GM18868 (cell line): ENCODE results near the gene CDK11B.

Experiments used
- ATAC-seq: cut with Tn5 transposase; IDR thresholded peaks from one replicate; pipeline ENCODE4 v1.9.1; 2021; ENCODE audit warnings: mild to moderate bottlenecking, moderate library complexity; ENCODE audit not compliant: unreplicated experiment

CDK11B gene

DNA sequence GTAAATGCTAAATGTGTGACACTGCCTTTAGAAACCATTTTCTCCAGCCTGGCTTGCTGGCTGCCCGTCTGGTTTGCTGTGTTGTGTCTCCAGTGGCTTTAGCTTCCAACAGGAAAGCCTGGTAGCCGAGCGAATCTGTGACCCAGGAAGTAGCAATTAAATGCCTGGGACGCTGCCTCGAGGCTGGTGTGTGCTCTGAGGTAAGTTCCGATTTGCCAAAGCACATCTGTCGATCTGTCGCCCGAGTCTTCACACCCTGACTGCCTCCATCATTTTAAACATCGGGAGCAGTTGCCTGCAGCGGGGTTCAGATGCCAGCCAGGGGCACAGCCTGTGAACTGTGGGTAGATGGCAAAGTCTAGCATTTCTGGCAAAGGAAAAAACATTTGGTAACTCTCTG lies 41.3 kb downstream of the CDK11B start:
- ATAC-seq = no peak

DNA sequence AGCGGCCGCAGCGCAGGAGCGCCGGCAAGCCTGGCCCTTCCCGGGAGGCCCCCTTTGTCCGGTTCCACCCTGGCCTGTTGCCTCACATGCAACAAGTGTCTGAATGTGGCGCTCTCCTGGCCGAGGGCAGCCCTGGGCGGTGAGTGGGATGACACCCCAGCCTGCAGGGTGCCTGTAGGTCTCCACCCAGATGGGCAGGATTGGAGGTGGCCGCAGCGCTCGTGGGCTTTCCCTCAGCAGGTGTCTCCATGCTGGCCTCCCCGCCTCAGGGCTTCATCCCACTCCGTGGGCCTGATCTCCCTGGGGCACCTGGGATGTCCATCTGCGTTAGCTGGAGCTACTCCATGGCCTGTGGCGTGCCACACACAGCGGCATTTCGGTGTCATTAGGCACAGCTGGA lies 42.0 kb downstream of the CDK11B start:
- ATAC-seq = no peak

DNA sequence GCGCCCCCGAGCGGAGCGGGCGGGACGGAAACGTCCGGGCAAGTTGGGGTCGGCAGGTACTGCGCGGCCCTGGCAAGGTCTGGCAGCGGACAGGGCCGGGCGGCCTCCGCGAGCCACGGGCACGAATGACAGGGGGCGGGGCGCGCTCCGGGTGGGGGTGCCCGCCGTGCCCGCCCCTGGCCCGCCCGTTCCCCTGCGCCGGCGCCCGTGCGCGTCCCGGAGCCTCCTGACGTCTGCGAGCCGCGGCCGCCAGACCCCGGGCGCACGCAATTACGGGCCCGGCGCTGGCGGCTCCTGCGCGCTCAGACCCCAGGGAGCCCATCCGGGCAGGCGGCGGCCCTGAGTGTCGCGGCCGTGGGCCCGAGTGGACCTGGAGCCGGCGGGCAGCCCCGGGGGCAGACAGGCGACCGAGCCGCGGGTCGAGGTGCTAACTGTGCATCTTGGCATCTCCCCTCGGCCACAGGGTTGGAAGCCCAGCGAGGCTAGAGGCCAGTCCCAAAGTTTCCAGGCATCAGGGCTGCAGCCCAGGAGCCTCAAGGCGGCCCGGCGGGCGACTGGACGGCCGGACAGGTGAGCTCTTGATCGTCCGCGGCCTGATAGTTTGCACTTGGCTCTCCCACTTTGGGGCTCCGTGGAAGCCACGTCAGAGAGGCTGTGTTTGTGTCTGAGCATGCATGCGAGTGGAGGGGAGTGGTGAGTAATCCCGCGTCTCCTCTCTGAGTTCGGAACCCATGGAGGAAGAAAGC lies 42.6 kb downstream of the CDK11B start:
- peak; percentile 19 for ATAC-seq

DNA sequence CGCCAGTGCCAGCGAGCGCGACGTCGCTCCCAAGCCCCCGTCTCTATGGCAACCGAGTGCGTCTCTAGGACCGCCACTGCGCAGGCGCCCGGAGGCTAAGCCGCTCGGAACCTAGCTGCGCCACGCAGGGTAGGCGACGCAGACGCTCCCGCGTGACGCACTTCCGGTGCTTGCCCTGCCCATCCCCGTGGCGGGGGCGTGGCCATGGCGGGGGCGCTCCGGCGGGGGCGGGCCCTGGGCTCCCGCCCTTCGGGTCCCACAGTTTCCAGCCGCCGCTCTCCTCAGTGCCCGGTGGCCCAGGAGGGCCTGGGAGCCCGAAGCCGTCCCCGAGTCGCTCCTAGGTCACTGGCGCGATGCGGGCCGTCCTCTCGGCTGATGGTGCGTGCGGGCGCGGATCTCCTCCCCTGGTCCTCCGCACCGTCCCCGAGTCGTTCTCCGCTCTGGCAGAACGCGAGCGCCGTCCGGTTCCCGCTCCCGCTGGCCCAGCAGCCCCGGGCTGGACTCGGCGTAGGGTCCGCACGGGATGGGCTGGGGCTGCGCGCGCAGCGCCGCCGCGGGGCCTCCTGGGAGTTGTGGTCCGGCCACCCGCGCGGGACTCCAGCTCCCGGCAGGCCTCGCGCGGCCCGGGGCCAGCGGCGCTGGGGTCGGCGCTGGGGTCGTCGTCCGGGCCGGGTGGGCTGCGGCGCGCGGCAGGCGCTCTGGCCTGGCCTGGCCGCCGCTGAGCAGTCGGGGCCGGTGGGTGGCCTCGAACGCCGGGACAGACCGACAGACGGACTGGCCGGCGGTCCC lies 43.4 kb downstream of the CDK11B start, which contains the start of gene MIB2:
Gene MIB2, plus strand, starts transcription at position 245 of the 789 bp plus-strand sequence. CDS start 7,953 bp downstream, outside the sequence.
- ATAC-seq = peak; percentile 84

DNA sequence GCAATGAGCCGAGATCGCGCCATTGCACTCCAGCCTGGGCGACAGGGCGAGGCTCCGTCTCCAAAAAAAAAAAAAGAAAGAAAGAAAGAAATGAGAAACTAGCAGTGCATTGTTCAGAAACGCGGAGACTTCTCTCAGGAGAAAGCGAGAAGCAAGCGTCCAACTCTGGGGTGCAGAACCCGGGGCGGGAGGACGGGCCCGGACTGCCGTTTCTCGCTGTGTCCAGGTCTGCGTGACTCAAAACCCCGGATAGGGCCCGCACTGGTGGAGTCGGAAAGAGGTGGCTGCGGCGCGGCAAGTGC lies 43.9 kb downstream of the CDK11B start:
- ATAC-seq = no peak

DNA sequence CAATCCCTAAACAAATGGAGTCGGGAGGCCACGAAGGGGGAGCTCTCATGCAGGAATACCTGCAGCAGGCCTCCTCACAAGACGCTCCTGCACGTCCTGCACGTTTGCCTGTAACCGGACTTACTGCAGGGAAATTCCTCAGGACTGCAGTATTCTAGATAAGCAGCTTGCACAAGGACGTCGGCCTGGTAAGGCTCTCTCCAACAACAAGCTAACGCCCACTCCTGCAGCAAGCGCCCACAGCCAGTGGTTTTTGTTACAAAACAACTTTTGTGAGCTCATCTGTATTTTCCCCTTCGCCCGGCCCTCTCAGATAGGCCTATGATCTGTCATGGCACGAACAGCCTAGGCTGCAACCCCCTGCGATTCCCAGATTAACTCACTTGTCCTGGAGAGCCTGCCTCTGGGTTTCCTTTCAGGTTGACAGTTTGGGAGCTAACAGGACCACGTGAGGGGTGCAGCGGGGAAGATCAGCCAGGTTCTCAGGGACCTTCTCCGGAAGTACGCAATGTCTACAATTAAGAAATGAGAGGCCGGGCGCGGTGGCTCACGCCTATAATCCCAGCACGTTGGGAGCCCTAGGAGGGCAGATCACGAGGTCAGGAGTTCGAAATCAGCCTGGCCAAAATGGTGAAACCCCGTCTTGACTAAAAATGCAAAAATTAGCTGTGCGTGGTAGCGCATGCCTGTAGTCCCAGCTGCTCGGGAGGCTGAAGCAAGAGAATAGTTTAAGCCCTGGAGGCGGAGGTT lies 44.4 kb downstream of the CDK11B start:
- ATAC-seq = no peak

DNA sequence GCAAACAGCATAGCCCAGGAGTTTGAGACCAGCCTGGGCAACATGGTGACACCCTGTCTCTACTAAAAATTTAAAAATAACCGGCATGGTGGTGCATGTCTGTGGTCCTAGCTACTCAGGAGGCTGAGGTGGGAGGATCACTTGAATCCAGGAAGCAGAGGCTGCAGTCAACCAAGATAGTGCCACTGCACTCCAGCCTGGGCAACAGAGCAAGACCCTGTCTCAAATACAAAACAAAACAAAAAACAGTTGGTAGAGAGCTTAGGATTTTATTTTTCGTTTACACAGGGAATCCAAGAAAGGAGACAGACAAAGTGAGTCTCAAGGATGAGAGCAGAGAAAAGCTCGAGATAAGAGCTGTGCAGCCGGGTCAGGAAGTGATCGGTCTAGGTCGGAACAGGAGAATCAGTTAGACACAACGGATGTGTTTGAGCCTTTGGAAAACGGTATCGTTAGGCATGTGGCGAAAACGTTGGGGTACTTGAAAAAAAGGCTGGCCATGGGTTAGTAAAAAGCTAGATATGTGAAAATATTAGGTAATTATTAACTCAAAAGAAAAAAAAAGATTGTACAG lies 45.2 kb downstream of the CDK11B start:
- no peak for ATAC-seq

DNA sequence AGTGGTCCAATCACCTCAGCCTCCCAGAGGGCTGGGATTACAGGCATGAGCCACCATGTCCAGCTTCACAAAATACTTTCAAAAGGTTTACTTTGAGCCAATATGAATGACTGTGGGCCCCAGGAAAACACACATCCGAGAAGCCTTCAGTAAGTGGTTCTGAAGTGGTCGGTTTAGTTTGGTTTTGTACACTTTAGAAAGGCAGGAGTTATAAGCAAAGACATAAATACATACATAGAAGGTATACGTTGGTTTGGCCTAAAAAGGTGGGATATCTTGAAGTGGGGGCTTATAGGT lies 46.8 kb downstream of the CDK11B start:
- ATAC-seq = no peak

DNA sequence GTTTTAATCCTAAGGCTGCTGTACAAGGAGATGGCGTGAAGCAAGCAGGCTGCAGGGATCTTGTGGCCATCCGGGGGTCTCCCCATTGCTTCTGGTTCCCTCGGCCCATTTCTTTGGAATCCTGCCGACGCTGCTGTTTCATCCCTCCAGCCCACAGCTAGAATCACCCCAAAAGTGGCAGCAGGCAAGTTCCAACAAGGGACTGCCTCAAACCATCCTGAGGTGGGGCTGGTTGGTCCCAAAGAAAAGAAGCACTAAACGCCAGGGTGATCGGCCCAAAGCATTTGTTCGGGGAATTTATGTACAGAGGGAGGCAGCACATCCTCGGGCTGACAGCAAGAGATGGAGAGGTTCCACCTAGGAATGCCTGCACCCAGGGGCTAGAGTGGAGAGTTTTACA lies 48.0 kb downstream of the CDK11B start:
- ATAC-seq = no peak

DNA sequence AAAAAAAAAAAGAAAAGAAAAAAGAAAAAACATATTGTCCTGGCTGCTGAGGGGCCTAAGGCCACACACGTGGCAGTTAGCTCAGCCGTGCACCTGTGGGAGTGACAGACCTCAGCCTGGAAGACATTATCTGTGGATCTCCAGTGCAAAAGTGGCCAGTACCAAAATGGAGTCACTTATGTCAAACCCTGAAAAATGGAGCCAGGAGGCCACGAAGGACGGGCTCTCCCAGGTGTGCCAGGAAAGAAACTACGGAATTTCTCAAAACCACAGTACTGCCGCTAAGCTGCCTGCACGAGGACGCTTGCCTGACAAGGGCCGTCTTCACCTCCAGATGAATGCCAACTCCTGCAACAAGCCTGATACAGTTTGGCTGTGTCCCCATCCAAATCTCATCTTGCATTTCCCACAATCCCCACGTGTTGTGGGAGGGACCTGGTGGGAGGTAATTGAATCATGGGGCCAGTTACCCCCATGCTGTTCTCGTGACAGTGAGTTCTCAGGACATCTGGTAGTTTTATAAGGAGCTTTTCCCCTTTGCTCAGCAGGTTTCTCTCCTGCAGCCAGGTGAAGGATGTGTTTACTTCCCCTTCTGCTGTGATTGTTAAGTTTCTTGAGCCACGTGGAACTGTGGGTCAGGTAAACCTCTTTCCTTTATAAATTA lies 48.9 kb downstream of the CDK11B start:
- no peak for ATAC-seq

DNA sequence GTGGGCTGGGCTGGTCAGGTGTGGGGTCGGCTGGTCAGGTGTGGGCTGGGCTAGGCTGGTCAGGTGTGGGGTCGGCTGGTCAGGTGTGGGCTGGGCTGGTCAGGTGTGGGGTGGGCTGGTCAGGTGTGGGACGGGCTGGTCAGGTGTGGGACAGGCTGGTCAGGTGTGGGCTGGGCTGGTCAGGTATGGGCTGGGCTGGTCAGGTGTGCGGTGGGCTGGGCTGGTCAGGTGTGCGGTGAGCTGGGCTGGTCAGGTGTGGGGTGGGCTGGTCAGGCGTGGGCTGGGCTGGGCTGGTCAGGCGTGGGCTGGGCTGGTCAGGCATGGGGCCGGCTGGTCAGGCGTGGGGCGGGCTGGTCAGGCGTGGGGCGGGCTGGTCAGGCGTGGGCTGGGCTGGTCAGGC lies 52.6 kb downstream of the CDK11B start:
- ATAC-seq = no peak

DNA sequence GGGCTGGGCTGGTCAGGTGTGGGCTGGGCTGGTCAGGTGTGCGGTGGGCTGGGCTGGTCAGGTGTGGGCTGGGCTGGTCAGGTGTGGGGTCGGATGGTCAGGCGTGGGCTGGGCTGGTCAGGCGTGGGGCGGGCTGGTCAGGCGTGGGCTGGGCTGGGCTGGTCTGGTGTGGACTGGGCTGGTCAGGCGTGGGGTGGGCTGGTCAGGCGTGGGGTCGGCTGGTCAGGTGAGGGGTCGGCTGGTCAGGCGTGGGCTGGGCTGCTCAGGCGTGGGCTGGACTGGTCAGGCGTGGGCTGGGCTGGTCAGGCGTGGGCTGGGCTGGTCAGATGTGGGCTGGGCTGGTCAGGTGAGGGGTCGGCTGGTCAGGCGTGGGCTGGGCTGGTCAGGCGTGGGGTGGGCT lies 53.1 kb downstream of the CDK11B start:
- ATAC-seq = no peak

DNA sequence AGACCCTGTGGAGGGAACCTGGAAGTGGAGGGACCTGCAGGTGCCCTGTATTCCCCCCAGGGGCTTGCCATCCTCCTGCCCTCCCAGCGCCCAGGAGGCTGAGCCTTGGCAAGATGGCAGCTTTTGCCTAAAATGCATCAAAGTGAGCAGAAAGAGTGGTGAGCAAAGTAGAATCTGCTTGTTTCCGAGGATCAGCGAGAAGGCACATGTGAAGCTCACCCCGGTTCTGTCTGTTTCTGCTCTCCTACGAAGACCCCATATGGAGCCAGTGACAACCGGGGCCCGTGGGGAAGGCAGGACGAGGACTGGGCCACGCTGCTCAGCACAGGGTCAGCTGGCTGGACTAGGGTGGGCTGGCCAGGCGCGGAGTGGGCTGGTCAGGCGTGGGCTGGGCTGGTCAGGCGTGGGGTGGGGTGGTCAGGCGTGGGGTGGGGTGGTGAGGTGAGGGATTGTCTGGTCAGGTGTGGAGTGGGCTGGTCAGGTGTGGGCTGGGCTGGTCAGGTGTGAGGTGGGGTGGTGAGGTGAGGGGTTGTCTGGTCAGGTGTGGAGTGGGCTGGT lies 53.7 kb downstream of the CDK11B start:
- ATAC-seq = no peak

DNA sequence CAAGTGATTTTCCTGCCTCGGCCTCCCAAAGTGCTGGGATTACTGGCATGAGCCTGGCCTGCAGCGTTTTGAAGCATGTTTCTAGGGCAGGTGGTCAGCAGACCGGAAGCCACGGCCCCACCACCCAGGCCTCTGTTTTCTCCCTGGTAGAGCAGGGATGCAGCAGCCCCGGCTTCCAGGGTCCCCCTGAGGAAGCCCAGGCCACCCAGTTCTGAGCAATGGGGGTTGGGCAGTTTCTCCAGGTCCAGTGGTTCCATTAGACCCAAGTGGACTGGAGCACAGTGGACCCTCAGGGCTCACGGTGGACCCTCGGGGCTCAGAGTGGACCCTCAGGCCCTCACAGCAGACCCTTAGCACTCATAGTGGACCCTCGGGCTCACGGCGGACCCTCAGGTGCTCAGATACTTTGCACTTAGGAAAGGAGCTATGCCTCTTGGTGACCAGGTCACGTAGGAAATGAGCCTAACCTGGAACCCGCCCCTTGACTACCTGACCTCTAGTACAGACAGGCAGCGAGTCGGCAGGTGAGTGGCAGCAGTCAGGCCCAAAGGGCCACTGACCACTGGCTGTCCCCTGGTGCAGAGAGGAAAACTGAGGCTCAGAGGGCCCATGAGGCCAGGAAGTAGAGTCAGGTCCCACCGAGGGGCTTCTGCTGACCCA lies 54.3 kb downstream of the CDK11B start:
- no peak for ATAC-seq

DNA sequence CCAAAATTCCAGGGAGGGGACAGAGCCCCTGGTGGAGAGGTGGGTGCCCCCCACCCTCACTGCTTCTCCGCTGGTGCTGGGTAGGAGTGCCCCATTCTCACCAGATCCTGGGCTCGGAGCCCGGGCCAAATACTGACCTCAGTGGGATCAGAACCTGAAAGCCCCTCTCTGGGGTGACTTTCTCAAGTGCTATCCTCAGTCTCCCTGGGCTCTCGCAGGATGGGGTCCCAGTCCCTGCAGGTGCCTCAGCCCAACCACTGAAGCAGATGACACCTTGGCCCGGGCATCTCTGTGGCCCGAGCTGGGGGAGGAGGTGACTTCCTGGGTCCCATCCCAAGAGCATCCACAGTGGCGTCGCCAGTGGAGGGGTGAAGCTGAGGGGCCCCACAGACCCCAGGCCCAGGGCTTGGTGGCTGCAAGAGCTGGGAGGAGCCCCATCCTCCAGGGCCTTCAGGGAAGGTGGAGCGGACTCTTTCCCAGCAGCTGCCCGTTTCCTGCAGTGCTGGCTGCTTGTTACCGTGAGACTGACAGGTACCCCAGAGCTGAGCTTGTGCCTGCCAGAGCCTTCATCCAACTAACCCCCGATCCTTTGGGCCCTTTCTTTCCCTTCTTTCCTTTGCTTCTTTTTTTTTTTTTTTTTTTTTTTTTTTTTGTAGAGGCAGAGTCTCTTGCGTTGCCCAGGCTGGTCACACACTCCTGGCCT lies 55.0 kb downstream of the CDK11B start:
- ATAC-seq = no peak

DNA sequence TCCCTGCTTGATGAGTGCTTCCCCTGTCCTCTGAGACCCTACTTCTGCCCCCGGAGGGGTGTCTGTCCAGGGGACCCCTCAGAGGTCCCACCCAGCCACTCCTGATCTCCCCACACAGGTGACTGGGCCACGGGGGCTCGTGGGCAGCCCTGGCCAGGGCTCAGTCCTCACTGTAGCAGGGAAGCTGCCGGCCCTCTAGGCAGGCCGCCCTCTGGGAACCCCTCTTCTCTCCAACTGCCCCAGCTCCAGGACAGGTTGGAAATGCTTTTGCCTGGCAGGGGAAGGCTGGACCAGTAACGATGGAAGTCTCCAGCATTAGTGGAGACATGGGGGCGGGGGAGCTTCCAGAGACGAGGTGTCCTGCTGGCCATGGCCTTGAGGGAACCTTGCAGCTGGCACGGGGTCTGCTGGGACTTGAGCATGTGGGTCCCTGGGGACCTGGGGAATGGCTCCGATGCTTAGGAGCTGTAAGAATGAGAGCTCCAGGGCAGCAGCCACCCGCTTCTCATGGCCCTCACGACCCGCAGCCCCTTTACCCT lies 55.8 kb downstream of the CDK11B start:
- no peak for ATAC-seq

DNA sequence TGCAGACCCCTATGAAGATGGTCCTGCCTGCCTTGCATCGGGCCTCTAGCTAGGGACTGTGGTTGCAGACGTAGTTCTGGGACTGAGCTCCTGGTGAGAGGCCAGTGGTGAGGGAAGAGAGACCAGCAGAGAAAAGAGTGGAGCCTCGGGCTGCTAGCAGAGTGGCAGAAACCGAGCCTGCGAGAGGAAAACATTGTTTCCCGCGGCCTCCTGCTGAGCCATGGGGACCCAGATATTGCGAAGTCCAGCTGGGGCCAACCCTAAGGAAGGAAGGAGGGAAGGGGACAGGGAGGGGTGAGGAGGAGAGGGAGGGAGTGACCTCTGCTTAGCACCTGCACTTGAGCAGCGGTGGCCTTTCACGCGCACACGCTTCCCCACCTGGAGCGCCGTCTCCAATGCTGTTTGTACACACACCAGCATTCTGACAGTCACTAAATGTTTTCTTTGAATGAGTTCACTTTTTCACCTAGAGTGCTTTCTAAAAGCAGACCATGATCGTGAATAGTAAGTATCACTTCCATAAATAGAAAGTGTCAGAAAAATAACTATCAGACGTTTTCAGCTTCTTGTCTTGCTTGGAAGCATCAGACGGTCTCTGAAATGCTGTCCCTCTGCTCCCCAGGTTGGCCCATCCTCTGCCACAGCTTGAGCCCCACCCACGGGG lies 56.4 kb downstream of the CDK11B start:
- ATAC-seq = no peak

DNA sequence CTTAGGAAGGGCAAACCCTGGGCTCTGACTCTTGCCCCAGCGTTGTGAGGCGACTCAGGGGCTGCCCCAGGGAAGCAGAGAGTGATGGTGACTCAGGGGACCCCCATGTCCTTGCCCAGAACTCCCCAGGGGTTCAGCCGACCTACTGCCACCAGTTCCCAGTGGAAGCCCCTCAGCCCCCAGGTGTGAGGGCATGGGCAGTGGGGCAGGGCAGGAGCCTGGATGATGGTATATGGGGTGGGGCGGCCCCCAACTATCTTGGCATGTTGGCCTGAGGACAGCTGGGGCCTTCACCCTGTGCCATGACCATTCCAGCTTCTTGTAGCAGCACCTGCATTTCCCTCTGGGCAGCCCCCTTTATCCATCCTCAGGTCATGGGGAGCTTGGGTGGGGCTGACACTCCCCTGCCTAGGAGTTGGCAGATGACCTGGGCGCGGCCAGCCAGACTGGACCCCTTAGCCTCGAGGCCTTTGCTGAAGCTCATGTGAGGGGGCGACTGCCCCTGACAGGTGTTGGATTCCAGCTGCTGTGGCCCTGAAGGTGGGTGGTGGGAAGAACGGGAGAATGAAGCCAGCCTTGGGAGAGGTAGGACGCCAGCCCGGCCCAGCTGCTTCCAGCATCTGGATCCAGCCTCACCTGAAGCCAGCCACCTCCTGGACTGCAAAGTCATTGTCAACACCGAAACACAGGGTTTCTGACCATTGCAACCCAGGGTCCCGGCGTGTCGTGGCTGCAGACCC lies 57.1 kb downstream of the CDK11B start:
- no peak for ATAC-seq
